HEK293 (cell line): Measurements from ENCODE around the gene MYO1E.

ENCODE experiments used
- CTCF ChIP-seq: fragments of 450-650 bp; formaldehyde crosslinking; IDR thresholded peaks from 2 replicates; pipeline ENCODE4 v1.5.1; 2016; ENCODE audit warnings: missing biosample characterization, missing genetic modification characterization
- MYNN ChIP-seq: fragments of 450-650 bp; formaldehyde crosslinking; IDR thresholded peaks from 2 replicates; pipeline ENCODE4 v1.5.1; 2016; ENCODE audit warnings: missing biosample characterization, missing genetic modification characterization, borderline replicate concordance
- WT1 ChIP-seq: fragments of 450-650 bp; formaldehyde crosslinking; IDR thresholded peaks from 2 replicates; pipeline ENCODE4 v1.5.1; 2016; ENCODE audit warnings: missing biosample characterization, missing genetic modification characterization
- ZNF146 ChIP-seq: fragments of 450-650 bp; formaldehyde crosslinking; IDR thresholded peaks from 2 replicates; pipeline ENCODE4 v1.5.1; 2016; ENCODE audit warnings: missing biosample characterization, missing genetic modification characterization
- ZNF292 ChIP-seq: fragments of 450-650 bp; formaldehyde crosslinking; IDR thresholded peaks from 2 replicates; pipeline ENCODE4 v1.5.1; 2016; ENCODE audit warnings: low read depth, missing biosample characterization, missing genetic modification characterization, borderline replicate concordance
- ZNF580 ChIP-seq: fragments of 450-650 bp; formaldehyde crosslinking; IDR thresholded peaks from 2 replicates; pipeline ENCODE4 v1.5.1; 2016; ENCODE audit warnings: missing biosample characterization, missing genetic modification characterization
- TF ChIP-seq, protein P1 (sequence below): fragments of 450-650 bp; formaldehyde crosslinking; IDR thresholded peaks from 2 replicates; pipeline ENCODE4 v1.5.1; 2016; ENCODE audit warnings: missing biosample characterization, missing genetic modification characterization

GRCh38 chr15:59229453-59229852 lies 143.2 kb downstream of the MYO1E start:
- TF ChIP-seq, protein P1, sequence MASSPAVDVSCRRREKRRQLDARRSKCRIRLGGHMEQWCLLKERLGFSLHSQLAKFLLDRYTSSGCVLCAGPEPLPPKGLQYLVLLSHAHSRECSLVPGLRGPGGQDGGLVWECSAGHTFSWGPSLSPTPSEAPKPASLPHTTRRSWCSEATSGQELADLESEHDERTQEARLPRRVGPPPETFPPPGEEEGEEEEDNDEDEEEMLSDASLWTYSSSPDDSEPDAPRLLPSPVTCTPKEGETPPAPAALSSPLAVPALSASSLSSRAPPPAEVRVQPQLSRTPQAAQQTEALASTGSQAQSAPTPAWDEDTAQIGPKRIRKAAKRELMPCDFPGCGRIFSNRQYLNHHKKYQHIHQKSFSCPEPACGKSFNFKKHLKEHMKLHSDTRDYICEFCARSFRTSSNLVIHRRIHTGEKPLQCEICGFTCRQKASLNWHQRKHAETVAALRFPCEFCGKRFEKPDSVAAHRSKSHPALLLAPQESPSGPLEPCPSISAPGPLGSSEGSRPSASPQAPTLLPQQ (tag by site-specific recombination) = no peak
- no peak for TF ChIP-seq CTCF (tag by site-specific recombination)
- no peak for TF ChIP-seq ZNF580
- TF ChIP-seq MYNN (tag by site-specific recombination) = no peak
- TF ChIP-seq ZNF292 (tag by site-specific recombination) = no peak
- TF ChIP-seq ZNF146 (tag by site-specific recombination) = no peak
- no peak for TF ChIP-seq WT1
